ENCODE results near the gene STOML2. TPM values are rescaled to one million over a fixed set of nuclear protein-coding genes. Genes with fewer than 3 reads are reported as not detected.

STOML2 gene
- total RNA-seq, 2 experiments from 2014 or later, result 130 to 138 TPM

- peaks cover 52% of the 10 kb centered on the region for H3K4me1 Mint-ChIP-seq (ENCODE audit: low read depth)
- ATAC-seq (no peak), DNase-seq (no peak)
- H3K27me3 Mint-ChIP-seq (ENCODE audit: low read depth), result no peaks in the 10 kb centered on the region
- H3K9me3 Mint-ChIP-seq (ENCODE audit: insufficient read depth), result no peaks in the 10 kb centered on the region
- ChIA-PET POLR2A (interaction anchor here (0.5 to 3.2 kb wide), 16 partner anchors 9 to 763 kb away, joined by 3 to 43 read pairs (median 6); partner anchors contain the start of genes ATOSB, FANCG, PIGO and STOML2), CTCF (interaction anchor here (0.6 to 3.2 kb wide), 9 partner anchors 9 to 312 kb away, joined by 3 to 32 read pairs (median 9); partner anchors contain the start of genes FANCG, PIGO and STOML2)
- peak overlapping the region; percentile 92 for H3K4me3 Mint-ChIP-seq
- peak overlapping the region; percentile 96 for H3K27ac Mint-ChIP-seq
- H3K36me3 Mint-ChIP-seq (ENCODE audit: low read depth), result peaks cover 84% of the 10 kb centered on the region
These were observed 31.8 kb downstream of the STOML2 start for GRCh38 chr9:35070823-35071813.

- H3K9me3 Mint-ChIP-seq (ENCODE audit: insufficient read depth), result no peaks in the 10 kb centered on the region
- ChIA-PET CTCF (interaction anchor here (2.0 kb wide), 1 partner anchor 18 kb away, joined by 10 read pairs; no protein-coding TSS in a partner anchor), POLR2A (interaction anchor here (0.7 to 2.7 kb wide), 3 partner anchors 11 to 92 kb away, joined by 3 to 10 read pairs (median 3); partner anchors contain the start of gene FANCG)
- no peaks in the 10 kb centered on the region for H3K27me3 Mint-ChIP-seq (ENCODE audit: low read depth)
- ATAC-seq (no peak), DNase-seq (no peak)
- H3K36me3 Mint-ChIP-seq (ENCODE audit: low read depth), result peaks cover 79% of the 10 kb centered on the region
- H3K4me3 Mint-ChIP-seq, result no peak overlapping the region
- peaks cover 51% of the 10 kb centered on the region for H3K4me1 Mint-ChIP-seq (ENCODE audit: low read depth)
- H3K27ac Mint-ChIP-seq, result peak overlapping the region; percentile 20
These were observed 33.9 kb downstream of the STOML2 start for GRCh38 chr9:35069020-35069419.

- peaks cover 37% of the 10 kb centered on the region for H3K4me1 Mint-ChIP-seq (ENCODE audit: low read depth)
These were observed 35.9 kb downstream of the STOML2 start for GRCh38 chr9:35067056-35067455.

GRCh38 chr9:35060548-35061207 is 42.3 kb downstream of the STOML2 start:
- Mint-ChIP-seq H3K4me3 (no peak overlapping the region), H3K27me3 (ENCODE audit: low read depth) (no peaks in the 10 kb centered on the region), H3K27ac (no peak overlapping the region), H3K9me3 (ENCODE audit: insufficient read depth) (no peaks in the 10 kb centered on the region), H3K4me1 (ENCODE audit: low read depth) (no peaks in the 10 kb centered on the region), H3K36me3 (ENCODE audit: low read depth) (peaks cover 88% of the 10 kb centered on the region)
- ChIA-PET CTCF (interaction anchor here (0.9 to 7.0 kb wide), 3 partner anchors 10 to 161 kb away, joined by 3 to 39 read pairs (median 3); no protein-coding TSS in a partner anchor), POLR2A (interaction anchor here (1.7 kb wide), 1 partner anchor 11 kb away, joined by 8 read pairs; the partner anchor contains the start of gene VCP)
- ATAC-seq, result no peak
- DNase-seq, result no peak

More at GRCh38 chr9:35067056-35067455, 35.9 kb downstream of the STOML2 start:
- Mint-ChIP-seq H3K27me3 (ENCODE audit: low read depth) (no peaks in the 10 kb centered on the region), H3K9me3 (ENCODE audit: insufficient read depth) (no peaks in the 10 kb centered on the region), H3K36me3 (ENCODE audit: low read depth) (peaks cover 82% of the 10 kb centered on the region), H3K4me3 (no peak overlapping the region), H3K27ac (no peak overlapping the region)
- CTCF ChIA-PET, result interaction anchor here (1.1 to 1.2 kb wide), 3 partner anchors 15 to 168 kb away, joined by 3 to 8 read pairs (median 3); no protein-coding TSS in a partner anchor
- POLR2A ChIA-PET, result interaction anchor here (1.0 to 2.7 kb wide), 3 partner anchors 13 to 36 kb away, joined by 3 to 10 read pairs (median 3); partner anchors contain the start of gene FANCG
- ATAC-seq (no peak), DNase-seq (no peak)

- Mint-ChIP-seq H3K9me3 (ENCODE audit: insufficient read depth) (no peaks in the 10 kb centered on the region), H3K36me3 (ENCODE audit: low read depth) (peaks cover 87% of the 10 kb centered on the region), H3K4me1 (ENCODE audit: low read depth) (no peaks in the 10 kb centered on the region), H3K27me3 (ENCODE audit: low read depth) (no peaks in the 10 kb centered on the region), H3K4me3 (no peak overlapping the region), H3K27ac (no peak overlapping the region)
- ChIA-PET POLR2A (interaction anchor here (0.8 kb wide), 1 partner anchor 8 kb away, joined by 3 read pairs; no protein-coding TSS in a partner anchor), CTCF (interaction anchor here (7.0 kb wide), 1 partner anchor 9 kb away, joined by 39 read pairs; no protein-coding TSS in a partner anchor)
- no peak for DNase-seq
- ATAC-seq, result no peak
These were observed 43.5 kb downstream of the STOML2 start for GRCh38 chr9:35059438-35059837.

- no peaks in the 10 kb centered on the region for H3K9me3 Mint-ChIP-seq (ENCODE audit: insufficient read depth)
- H3K27me3 Mint-ChIP-seq (ENCODE audit: low read depth), result no peaks in the 10 kb centered on the region
- no peak overlapping the region for H3K27ac Mint-ChIP-seq
- H3K4me3 Mint-ChIP-seq, result no peak overlapping the region
- DNase-seq (no peak), ATAC-seq (no peak)
- CTCF ChIA-PET, result no interaction called here
- peaks cover 80% of the 10 kb centered on the region for H3K36me3 Mint-ChIP-seq (ENCODE audit: low read depth)
- no peaks in the 10 kb centered on the region for H3K4me1 Mint-ChIP-seq (ENCODE audit: low read depth)
- POLR2A ChIA-PET, result no interaction called here
These were observed 45.7 kb downstream of the STOML2 start for GRCh38 chr9:35057271-35057620.

GRCh38 chr9:35056571-35057270 is 46.2 kb downstream of the STOML2 start:
- CTCF ChIA-PET, result no interaction called here
- Mint-ChIP-seq H3K36me3 (ENCODE audit: low read depth) (peaks cover 79% of the 10 kb centered on the region), H3K27ac (no peak overlapping the region), H3K4me3 (no peak overlapping the region), H3K27me3 (ENCODE audit: low read depth) (no peaks in the 10 kb centered on the region), H3K9me3 (ENCODE audit: insufficient read depth) (no peaks in the 10 kb centered on the region), H3K4me1 (ENCODE audit: low read depth) (no peaks in the 10 kb centered on the region)
- POLR2A ChIA-PET, result no interaction called here
- ATAC-seq (peak; percentile 31), DNase-seq (no peak)

- POLR2A ChIA-PET, result interaction anchor here (0.7 kb wide), 1 partner anchor 11 kb away, joined by 3 read pairs; no protein-coding TSS in a partner anchor
- DNase-seq, result no peak
- H3K36me3 Mint-ChIP-seq (ENCODE audit: low read depth), result peaks cover 68% of the 10 kb centered on the region
These were observed 47.9 kb downstream of the STOML2 start for GRCh38 chr9:35054871-35055644.

GRCh38 chr9:35054185-35054835 is 48.6 kb downstream of the STOML2 start:
- no peaks in the 10 kb centered on the region for H3K9me3 Mint-ChIP-seq (ENCODE audit: insufficient read depth)
- no peak overlapping the region for H3K27ac Mint-ChIP-seq
- ChIA-PET POLR2A (interaction anchor here (0.7 kb wide), 1 partner anchor 12 kb away, joined by 3 read pairs; no protein-coding TSS in a partner anchor), CTCF (interaction anchor here (3.8 to 6.3 kb wide), 2 partner anchors 70 to 157 kb away, joined by 24 to 124 read pairs; a partner anchor contains a TSS)
- H3K4me1 Mint-ChIP-seq (ENCODE audit: low read depth), result no peaks in the 10 kb centered on the region
- no peak for DNase-seq
- H3K36me3 Mint-ChIP-seq (ENCODE audit: low read depth), result peaks cover 63% of the 10 kb centered on the region
- no peak overlapping the region for H3K4me3 Mint-ChIP-seq
- ATAC-seq, result no peak
- no peaks in the 10 kb centered on the region for H3K27me3 Mint-ChIP-seq (ENCODE audit: low read depth)

More at GRCh38 chr9:35054871-35055644, 47.9 kb downstream of the STOML2 start:
- H3K9me3 Mint-ChIP-seq (ENCODE audit: insufficient read depth), result no peaks in the 10 kb centered on the region
- H3K27ac Mint-ChIP-seq, result no peak overlapping the region
- ATAC-seq, result no peak
- H3K27me3 Mint-ChIP-seq (ENCODE audit: low read depth), result no peaks in the 10 kb centered on the region
- no peak overlapping the region for H3K4me3 Mint-ChIP-seq
- CTCF ChIA-PET, result interaction anchor here (0.8 kb wide), 1 partner anchor 156 kb away, joined by 3 read pairs; no protein-coding TSS in a partner anchor
- H3K4me1 Mint-ChIP-seq (ENCODE audit: low read depth), result no peaks in the 10 kb centered on the region

Measured in activated CD8-positive, alpha-beta T cell treated with anti-CD3 and anti-CD28 coated beads, Interleukin-2, amount 10 ng/mL, durations not matched to agents 7 days and 5 days (primary cell).